Measurements from ENCODE around the gene SYPL1.

SYPL1 gene

GRCh38 chr7:106064771-106065574 lies 47.1 kb downstream of the SYPL1 start:
- DNase-seq = no peak

DNA sequence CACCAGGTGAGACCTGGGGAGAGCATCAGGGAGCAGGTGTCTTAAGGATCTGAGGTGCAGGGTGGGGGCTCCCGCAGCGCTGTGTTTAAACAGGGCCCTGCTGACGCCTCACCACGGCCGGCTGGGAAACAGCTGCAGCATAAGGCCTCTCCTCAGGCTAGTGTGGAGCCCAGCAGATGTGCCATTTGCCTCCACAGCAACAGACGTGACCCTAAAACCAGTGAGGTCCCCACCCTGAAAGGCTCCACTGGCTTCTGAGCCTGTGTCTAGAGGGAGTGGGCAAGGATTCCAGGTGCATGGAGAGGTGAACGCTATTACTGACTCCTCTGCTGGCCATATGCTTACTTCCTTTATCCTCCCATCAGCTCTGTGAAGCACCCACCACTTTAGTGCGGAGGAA lies 47.8 kb downstream of the SYPL1 start:
- no peak for DNase-seq

- no peak for DNase-seq
These were observed 48.4 kb downstream of the SYPL1 start for GRCh38 chr7:106063692-106064091.

- no peak for DNase-seq
These were observed 49.1 kb downstream of the SYPL1 start for GRCh38 chr7:106063024-106063423.

GRCh38 chr7:106062521-106062931 lies 49.6 kb downstream of the SYPL1 start:
- no peak for DNase-seq

DNA sequence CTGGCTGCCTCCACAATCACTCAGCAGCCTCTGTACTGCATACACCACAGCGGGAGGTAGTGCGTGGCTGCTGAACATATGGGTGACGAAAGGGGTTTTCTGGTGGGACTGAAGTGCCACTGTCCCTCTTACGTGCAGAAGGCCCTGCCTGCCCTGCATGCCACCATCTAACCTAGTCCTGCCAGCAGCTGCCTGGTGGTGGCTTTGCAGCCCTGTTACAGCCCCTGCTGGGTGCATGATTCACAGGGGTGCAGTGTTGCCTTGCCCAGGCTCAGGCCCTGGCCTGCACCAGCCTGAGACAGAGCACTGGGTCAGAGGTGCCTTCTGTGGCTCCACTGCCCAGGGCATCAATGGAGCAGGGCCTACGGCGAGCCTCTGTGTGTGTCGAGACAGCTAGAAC lies 50.1 kb downstream of the SYPL1 start:
- no peak for DNase-seq

GRCh38 chr7:106061301-106061979 lies 50.7 kb downstream of the SYPL1 start:
- DNase-seq = no peak

DNA sequence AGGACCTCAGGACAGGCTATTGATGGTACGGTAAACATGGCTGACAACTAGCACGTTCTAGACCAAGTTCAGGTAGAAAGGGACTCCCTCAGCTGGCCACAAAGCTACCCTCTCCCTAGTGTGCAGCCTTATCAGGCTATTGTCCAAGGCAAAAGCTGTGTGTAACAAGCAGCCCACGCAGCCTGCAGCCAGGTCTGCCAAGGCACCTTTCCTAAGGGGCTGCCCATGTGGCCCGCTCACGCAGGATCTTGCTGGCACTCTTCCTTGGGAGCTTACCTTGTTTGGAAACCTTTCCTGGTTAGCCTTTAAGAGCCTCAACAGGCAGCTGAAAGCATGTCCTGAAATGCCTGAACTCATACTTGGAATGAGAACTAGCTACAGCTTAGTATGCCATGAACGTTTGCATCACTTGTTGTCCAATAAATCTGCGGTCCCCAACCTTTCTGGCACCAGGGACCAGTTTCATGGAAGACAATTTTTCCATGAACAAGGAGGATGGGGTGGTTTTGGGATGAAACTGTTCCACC lies 51.7 kb downstream of the SYPL1 start:
- no peak for DNase-seq

GRCh38 chr7:106059556-106059955 lies 52.6 kb downstream of the SYPL1 start:
- DNase-seq = no peak

- DNase-seq = no peak
These were observed 53.2 kb downstream of the SYPL1 start for GRCh38 chr7:106058928-106059324.

DNA sequence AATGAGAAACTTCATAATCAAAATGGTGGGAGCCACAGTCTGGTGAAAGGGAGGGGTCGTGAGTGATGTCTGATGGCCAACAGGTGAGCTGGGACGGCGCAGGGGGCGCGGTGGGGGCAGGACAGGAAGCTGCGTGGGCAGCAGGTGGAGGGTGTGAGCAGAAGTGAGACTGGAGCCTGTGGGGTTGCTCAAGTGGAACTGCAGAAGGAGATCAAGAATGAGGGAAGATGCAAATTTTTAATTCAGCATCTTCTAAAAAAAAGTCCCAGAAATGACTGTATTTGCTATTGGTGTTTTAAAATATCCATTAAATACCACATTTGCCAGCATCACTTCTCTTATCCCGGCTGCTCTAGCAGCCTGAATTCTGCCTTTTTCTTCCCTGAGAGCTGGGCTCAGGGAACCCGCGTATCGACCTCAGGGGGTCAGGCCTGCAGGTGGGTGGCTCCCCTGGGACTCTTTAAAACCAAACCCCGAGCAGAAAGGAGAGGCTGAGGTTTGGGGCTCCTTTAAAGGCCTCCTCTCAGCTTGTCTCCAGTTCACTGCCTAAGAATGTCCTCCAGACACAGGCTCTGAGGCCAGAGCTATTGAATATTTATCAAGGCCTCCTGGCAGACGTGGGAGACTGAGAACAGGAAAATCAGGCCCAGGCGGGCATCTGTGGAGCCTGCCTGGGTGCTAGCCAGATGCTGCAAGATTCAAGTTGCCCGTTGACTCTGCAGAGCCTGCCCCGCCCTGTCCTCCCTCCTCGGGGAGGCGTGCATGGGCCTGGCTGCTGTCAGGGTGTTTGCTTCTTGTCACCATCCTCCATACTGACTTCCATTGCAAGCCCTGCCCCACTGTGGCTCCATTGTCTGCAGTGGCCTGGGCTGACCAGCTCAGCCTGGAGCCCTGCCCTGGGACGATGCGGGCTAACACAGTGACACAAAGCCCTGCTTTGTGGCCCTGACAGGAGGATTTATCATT lies 53.9 kb downstream of the SYPL1 start:
- DNase-seq = peak; percentile 27

- DNase-seq = no peak
These were observed 54.7 kb downstream of the SYPL1 start for GRCh38 chr7:106057204-106057961.

- peak; percentile 86 for DNase-seq
These were observed 55.5 kb downstream of the SYPL1 start for GRCh38 chr7:106056513-106057203.

DNA sequence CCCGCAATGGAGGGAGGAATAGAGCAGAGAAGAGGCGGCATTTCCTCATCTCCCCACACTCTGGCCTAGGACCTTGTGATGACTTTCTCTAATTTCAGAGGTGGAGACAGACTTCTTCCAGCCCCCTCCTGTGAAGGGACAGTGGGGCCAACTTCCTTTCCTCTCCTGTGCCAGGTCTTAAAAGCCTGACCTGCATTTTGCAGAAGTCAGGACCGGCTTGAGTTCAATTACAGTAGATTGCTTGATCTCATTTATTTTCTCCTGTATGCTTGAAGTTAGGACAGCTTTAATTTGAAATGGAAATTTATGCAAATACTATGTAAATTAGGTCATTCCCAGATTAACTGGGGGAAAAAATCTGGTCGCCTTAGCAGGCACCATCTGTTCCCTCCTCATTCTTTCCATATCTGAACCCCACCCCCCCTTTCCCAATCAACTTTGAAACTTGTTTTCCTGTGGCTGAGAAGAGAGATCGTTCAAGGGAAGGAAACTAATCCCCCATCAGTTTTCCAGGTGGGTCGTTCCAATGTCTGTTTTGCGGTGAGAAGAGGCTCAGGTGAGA lies 57.1 kb downstream of the SYPL1 start:
- DNase-seq = no peak

- no peak for DNase-seq
These were observed 57.8 kb downstream of the SYPL1 start for GRCh38 chr7:106054156-106054910.

- DNase-seq = no peak
These were observed 59.0 kb downstream of the SYPL1 start for GRCh38 chr7:106053109-106053508.

DNA sequence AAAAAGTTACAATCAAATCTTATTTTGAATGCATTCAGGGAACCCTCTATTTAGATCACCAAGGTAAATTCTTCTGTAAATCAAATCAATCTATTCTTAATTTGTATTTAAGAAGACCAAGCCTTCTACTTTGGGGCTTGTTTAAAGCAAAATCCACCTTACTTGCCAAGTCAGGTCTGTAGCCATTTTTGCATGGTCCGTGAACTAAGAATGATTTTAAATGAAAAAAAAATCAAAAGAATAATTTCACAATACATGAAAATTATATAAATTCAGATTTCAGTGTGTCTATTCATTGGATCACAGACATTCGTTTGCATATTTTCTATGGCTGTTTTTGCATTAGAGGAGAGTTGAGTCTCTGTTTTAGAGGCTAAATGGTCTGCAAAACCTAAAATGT lies 59.4 kb downstream of the SYPL1 start:
- no peak for DNase-seq

DNA sequence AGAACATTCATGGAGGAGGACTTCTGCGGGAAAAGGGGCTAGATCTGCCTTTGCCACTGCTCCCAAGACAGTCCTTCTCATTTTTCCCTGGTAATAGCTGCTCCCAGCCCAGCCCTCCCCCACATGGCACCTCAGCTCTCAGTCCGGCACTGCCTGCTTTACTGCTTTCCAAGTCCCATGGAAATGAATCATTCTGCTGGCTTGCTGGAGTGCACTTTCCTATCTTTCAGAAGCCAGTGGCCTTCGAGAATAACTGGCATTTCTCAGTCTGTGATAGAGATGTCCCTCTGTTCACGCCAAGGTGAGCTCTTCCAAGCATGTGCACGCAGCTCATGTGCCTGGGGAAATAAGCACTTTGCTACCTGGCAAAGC lies 61.4 kb downstream of the SYPL1 start:
- no peak for DNase-seq

- DNase-seq = no peak
These were observed 61.9 kb downstream of the SYPL1 start for GRCh38 chr7:106050002-106050745.
